Aorta (tissue), 5 donors: ENCODE data around the gene NDUFV3. TPM values are rescaled to one million over a fixed set of nuclear protein-coding genes. Genes with fewer than 3 reads are reported as not detected.
"Not testable (repeated sequence)": the region's sequence is repeated elsewhere in the genome, so short reads cannot be mapped to it uniquely, and the experiment has no call there.

Experiments
- ATAC-seq: fragments of 200-7000 bp; cut with Tn5 transposase; one replicate; pipeline ENCODE4 v1.9.1; 2022; ENCODE audit warnings: moderate library complexity; ENCODE audit not compliant: low FRiP score
- DNase-seq, 2 donors: peaks; one replicate each; pipeline ENCODE4 v3.0.0-alpha.2; 2020
- H3K27ac ChIP-seq, 2 donors: one replicate each; pipeline ENCODE4 v1.5.1; 2013; ENCODE audit warnings: low read length in 2 of 2, mild to moderate bottlenecking in 2 of 2, moderate library complexity in 2 of 2, control low read depth in 1 of 2, inconsistent platforms in 1 of 2, low read depth in 1 of 2
- H3K27me3 ChIP-seq, 2 donors: one replicate each; pipeline ENCODE4 v1.6.1; 2013; ENCODE audit warnings: control low read depth in 1 of 2, low read length in 1 of 2, mild to moderate bottlenecking in 1 of 2, moderate library complexity in 1 of 2; ENCODE audit not compliant: insufficient read depth in 2 of 2, control insufficient read depth in 1 of 2
- H3K36me3 ChIP-seq, 2 donors: one replicate each; pipeline ENCODE4 v1.6.1; 2013; ENCODE audit warnings: control low read depth in 1 of 2, low read length in 1 of 2, mild to moderate bottlenecking in 1 of 2; ENCODE audit not compliant: insufficient read depth in 2 of 2, control insufficient read depth in 1 of 2
- H3K4me1 ChIP-seq, 2 donors: one replicate each; pipeline ENCODE4 v1.6.1; 2013; ENCODE audit warnings: low read length in 2 of 2, control low read depth in 1 of 2, mild to moderate bottlenecking in 1 of 2, moderate library complexity in 1 of 2; ENCODE audit not compliant: insufficient read depth in 2 of 2, control insufficient read depth in 1 of 2
- H3K4me3 ChIP-seq, 2 donors: one replicate each; pipeline ENCODE4 v1.5.1; 2013; ENCODE audit warnings: low read length in 2 of 2, control low read depth in 1 of 2, mild to moderate bottlenecking in 1 of 2
- H3K9me3 ChIP-seq: one replicate; pipeline ENCODE4 v1.6.1; 2013; ENCODE audit warnings: mild to moderate bottlenecking, low read length; ENCODE audit not compliant: control insufficient read depth
- whole genome bisulfite sequencing, 2 donors: extraction: QIAGEN DNeasy Blood & Tissue Kit; methylation state at CpG; one replicate each; pipeline ENCODE4 v1.1.7; 2013; 5-methylcytosine and 5-hydroxymethylcytosine counted together
- intact Hi-C, 2 donors: fragments of 100-400 bp; cut with DNase I; formaldehyde crosslinking; loops; one replicate each; pipeline versions ENCODE4 v1.14.2 to v1.15.0; 2022
- polyA plus RNA-seq, 2 donors: library from polyadenylated mRNA; stranded (reverse); fragments of 200-250 nt; gene quantifications; one replicate each; pipeline ENCODE4 v1.2.3, GENCODE V29; 2013
- total RNA-seq, 2 donors: library from RNA; stranded (reverse); fragmentation: NEBNext Ultra II Directional; extraction: Animal tissue kit (Norgen Biotek cat#: 25700); gene quantifications; one replicate each; pipeline ENCODE4 v1.2.1, GENCODE V29; 2021
- donor health status: healthy with polysubstance abuse.
- donor health status: Bipolar disorder and iron deficiency.
- donor health status: DM: no; HTN: no; CAD: no.
- donor health status: DM: no; HTN: no; CAD: no.
- donor health status: DM: yes; HTN: yes; CAD: no.

NDUFV3 gene
- total and polyA plus RNA-seq, 4 donors = 16.3 to 34.4 (median 26.9) TPM

DNA sequence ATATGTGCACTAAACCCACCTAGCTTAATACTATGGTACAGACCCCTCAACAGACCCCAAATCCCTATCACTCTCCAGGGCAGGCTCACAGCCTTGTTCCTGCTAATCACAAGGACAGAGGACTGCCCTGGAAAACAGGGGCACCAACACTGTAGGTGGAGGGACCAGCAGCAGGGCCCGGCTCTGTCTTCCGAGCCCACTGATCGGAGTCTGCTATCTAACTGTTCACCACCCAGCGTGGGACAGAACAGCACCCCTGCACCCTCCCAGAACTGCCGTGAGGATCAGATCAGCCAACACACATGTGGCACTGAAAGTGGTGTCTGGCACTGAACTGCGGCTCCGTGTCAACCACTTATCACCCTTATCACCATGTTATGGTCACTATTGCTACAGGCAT lies 20.0 kb upstream of the NDUFV3 start:
- H3K36me3 ChIP-seq = peaks cover 0 to 4% of the 10 kb centered on the region in 2 donors
- intact Hi-C loops = no loop called here
- no peaks in the 10 kb centered on the region for H3K27me3 ChIP-seq
- ATAC-seq (no peak), DNase-seq (no peak)
- 93% methylated on average over 7 of the region's 7 CpGs for WGBS, 2 donors
- H3K27ac ChIP-seq = no peak overlapping the region
- H3K4me1 ChIP-seq = peaks cover 0 to under 1% of the 10 kb centered on the region in 2 donors
- H3K4me3 ChIP-seq = no peak overlapping the region
- H3K9me3 ChIP-seq = no peaks in the 10 kb centered on the region

DNA sequence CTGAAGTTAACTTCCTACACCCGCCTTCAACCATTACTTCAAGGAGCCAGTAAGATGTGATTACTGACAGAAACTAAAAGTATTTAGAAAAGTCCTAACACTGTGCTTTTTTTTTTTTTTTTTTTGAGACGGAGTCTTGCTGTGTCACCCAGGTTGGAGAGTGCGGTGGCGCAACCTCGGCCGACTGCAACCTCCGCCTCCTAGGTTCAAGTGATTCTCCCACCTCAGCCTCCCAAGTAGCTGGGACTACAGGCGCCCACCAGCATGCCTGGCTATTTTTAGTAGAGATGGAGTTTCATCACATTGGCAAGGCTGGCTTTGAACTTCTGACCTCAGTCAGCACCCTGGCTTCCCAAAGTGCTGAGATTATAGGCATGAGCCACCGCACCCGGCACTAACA lies 17.3 kb upstream of the NDUFV3 start:
- H3K36me3 ChIP-seq, H3K9me3 ChIP-seq, H3K27me3 ChIP-seq, H3K4me3 ChIP-seq, H3K27ac ChIP-seq, intact Hi-C loops, H3K4me1 ChIP-seq, ATAC-seq, DNase-seq: not testable (repeated sequence)
- WGBS, 2 donors = 87 to 92% methylated on average over 10 of the region's 10 CpGs

DNA sequence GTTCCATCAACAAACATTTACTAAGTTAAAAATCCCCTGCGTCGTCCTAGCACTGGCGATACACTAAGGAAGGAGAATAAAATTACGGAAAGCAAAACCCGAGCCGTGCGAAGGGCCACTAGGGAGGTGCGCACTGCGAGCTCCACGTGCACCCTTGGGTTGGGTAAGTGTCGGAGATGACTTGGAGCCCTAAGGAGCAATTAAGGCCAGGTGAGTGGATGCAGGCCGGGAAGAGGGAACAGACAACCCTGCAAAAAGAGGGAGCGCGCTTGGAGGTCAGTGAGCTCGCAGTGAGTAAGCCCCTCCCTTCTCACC lies 14.5 kb upstream of the NDUFV3 start:
- peak overlapping the region in 1 of 2 donors; percentile 74 for H3K27ac ChIP-seq

DNA sequence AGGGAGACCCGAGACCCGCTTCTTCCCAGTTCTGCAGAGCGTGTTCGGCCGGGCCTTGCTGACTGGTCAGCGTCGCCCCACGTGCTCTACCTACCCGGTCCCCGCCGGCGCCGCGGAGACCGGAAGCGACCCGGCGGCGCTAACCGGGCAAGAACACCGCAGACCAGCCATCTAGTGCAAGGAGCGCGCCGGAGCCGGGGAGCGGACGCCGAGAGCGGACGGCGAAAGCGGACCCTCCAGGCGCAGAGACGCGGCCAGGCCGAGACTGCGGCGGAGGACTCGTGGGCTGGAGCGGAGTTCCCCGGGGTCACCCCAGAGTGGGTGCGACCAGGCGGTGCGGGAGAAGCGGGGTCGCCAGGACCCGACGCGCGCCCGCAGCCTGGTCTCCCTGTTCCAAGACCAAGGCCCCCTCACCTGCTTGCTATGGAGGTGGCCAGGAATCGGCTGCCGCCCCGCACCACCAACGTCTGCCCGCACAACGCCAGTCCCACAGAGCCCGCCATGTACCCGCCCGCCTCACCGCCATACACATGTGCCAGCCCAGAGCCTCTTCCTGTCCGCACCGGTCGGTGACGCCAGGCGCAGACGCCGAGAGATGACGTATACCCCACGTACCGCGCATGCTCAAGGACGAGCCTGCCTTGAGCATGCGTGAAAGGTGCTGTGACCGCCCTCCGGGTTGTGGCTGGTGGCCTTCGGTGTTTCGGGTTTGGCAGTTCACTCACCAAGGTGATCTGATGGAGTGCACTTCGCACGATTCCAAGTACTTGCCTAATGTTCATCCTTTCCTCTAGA lies 13.9 kb upstream of the NDUFV3 start, which contains the start of gene WDR4:
WDR4 (minus strand) TSS at position 547 of the 795 bp plus-strand sequence; CDS start at position 503, 44 bp downstream.
- Histone ChIP-seq H3K27ac (peak within 1 kb of the TSS in 1 of 2 donors; percentile 74), H3K4me1 (peaks cover 0 to 3% of the 10 kb centered on the region in 2 donors), H3K9me3 (no peaks in the 10 kb centered on the region), H3K27me3 (no peaks in the 10 kb centered on the region), H3K36me3 (no peaks in the 10 kb centered on the region), H3K4me3 (peak within 1 kb of the TSS; percentile 73 to 74)
- DNase-seq (peak; percentile 98 to 99), ATAC-seq (peak; percentile 100)
- intact Hi-C loops = loop anchor here in 1 of 2 donors (2.0 kb wide), 1 partner anchor 14 kb away; the partner anchor contains the start of gene NDUFV3
- 0 to 1% methylated on average over 76 to 80 of the region's 80 CpGs for WGBS, 2 donors

More for the DNA sequence above, 14.5 kb upstream of the NDUFV3 start:
- WGBS, 2 donors = 0% methylated on average over 15 of the region's 15 CpGs
- intact Hi-C loops = loop anchor here in 1 of 2 donors (2.0 kb wide), 1 partner anchor 14 kb away; the partner anchor contains the start of gene NDUFV3
- no peaks in the 10 kb centered on the region for H3K36me3 ChIP-seq
- DNase-seq = no peak
- ATAC-seq = no peak
- no peaks in the 10 kb centered on the region for H3K27me3 ChIP-seq
- peaks cover 0 to 3% of the 10 kb centered on the region in 2 donors for H3K4me1 ChIP-seq
- no peaks in the 10 kb centered on the region for H3K9me3 ChIP-seq
- peak overlapping the region; percentile 50 to 73 for H3K4me3 ChIP-seq

DNA sequence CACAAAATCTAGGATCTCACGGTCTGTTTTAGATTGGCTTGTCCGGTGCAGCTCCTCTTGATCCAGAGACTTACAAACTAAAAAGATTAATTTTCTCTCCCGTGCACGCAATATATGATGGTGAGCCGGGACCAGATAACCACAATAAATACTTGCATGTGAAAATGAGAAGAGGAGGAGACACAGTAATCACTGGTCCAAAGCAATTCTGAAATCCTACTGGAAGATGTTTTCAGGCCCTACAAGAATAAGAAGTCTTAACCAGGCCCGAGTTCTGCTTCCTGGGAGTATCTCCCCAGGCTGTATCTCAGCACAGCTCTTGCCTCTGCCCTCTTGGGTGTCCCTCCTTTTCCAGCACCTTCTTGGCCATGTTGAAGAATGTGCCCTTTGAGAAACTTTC lies 12.8 kb upstream of the NDUFV3 start:
- WGBS, 2 donors = 93 to 95% methylated on average over 6 of the region's 6 CpGs
- intact Hi-C loops = no loop called here
- Histone ChIP-seq H3K27me3 (no peaks in the 10 kb centered on the region), H3K4me1 (peaks cover 0 to 3% of the 10 kb centered on the region in 2 donors), H3K4me3 (no peak overlapping the region), H3K9me3 (no peaks in the 10 kb centered on the region), H3K36me3 (no peaks in the 10 kb centered on the region), H3K27ac (no peak overlapping the region)
- no peak for ATAC-seq
- no peak for DNase-seq

DNA sequence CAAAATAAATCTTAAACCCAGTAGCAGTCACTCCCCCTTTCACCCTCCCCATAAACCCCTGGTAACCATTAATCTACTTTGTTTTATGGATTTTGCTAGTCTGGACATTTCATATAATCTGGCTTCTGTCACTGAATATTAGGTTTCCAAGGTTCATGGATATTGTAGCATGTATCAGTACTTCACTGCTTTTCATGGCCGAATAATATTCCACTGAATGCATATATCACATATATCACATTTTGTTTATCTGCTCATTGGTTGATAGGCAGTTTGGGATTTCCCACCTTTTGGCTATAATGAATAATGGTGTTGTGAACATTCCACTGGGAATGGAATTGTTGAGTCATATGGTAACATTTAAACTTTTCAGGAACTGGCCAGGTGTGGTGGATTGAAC lies 9.2 kb upstream of the NDUFV3 start:
- Histone ChIP-seq H3K27me3 (no peaks in the 10 kb centered on the region), H3K36me3 (no peaks in the 10 kb centered on the region), H3K9me3 (no peaks in the 10 kb centered on the region), H3K4me1 (no peaks in the 10 kb centered on the region), H3K27ac (no peak overlapping the region), H3K4me3 (no peak overlapping the region)
- DNase-seq (no peak), ATAC-seq (no peak)
- 41 to 95% methylated on average over 1 of the region's 1 CpG for WGBS, 2 donors
- intact Hi-C loops = no loop called here

DNA sequence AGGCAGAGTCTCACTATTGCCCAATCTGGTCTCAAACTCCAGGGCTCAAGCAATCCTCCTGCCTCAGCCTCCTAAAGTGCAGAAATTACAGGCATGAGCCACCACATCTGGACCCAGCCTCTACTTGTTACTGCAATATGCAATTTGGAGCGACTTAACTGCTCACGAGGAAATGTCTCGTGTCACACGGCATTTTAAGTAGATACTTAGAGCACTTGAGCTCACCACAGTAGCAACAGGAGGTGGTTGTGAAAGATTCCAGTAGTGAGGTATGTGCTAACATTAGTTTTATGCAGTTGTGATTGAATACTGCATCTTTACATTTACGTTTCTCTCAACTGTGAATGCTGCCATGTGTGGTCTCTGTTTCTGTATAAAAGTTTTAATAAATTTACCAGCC lies 5.8 kb upstream of the NDUFV3 start:
- intact Hi-C loops = no loop called here
- Histone ChIP-seq H3K27ac (no peak overlapping the region), H3K36me3 (no peaks in the 10 kb centered on the region), H3K4me1 (no peaks in the 10 kb centered on the region), H3K27me3 (no peaks in the 10 kb centered on the region), H3K4me3 (no peak overlapping the region), H3K9me3 (no peaks in the 10 kb centered on the region)
- ATAC-seq (no peak), DNase-seq (no peak)
- 91 to 94% methylated on average over 5 of the region's 5 CpGs for WGBS, 2 donors

DNA sequence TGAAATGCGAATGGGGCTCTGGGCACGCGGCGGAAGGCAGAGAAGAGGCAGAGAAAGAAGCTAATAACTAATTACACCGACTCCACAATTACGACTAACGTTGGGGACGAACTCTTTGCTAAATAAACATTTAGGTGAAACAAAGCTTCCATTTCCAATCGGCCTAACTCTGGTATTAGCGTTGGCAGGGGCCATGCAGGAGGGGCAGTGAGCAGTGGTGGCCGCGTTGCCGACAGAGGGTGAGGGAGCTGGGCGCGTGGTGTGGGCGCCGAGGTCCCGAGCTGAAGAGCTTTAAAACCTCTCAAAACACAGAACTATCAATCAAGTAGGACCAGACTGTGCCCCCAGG lies 553 bp upstream of the NDUFV3 start:
- ATAC-seq (no peak), DNase-seq (no peak)
- H3K4me3 ChIP-seq = peak overlapping the region in 1 of 2 donors; percentile 62
- no peaks in the 10 kb centered on the region for H3K36me3 ChIP-seq
- intact Hi-C loops = loop anchor here in 1 of 2 donors (2.0 kb wide), 1 partner anchor 14 kb away; the partner anchor contains the start of gene WDR4
- WGBS, 2 donors = 12 to 13% methylated on average over 18 of the region's 18 CpGs
- no peaks in the 10 kb centered on the region for H3K9me3 ChIP-seq
- no peaks in the 10 kb centered on the region for H3K27me3 ChIP-seq
- peak overlapping the region; percentile 45 to 56 for H3K27ac ChIP-seq
- H3K4me1 ChIP-seq = no peaks in the 10 kb centered on the region

DNA sequence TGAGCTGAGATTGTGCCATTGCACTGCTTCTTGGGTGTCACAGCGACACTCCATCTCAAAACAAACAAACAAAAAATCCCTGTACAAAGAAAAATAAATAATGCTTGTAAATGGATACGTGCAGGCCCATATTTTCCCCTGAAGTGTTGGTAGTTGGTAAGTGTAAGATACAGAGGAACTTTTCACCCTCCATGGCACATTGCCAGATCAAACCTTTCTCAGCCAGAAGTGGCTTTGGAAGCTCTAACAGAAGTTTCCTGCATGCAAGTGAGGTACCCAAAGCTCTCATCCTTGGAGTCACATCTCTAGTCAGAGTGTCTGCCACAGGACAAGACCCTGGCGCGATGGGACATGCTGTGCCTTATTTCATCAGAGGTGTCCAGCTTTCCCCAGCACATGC lies 7.3 kb downstream of the NDUFV3 start:
- no peaks in the 10 kb centered on the region for H3K9me3 ChIP-seq
- intact Hi-C loops = no loop called here
- DNase-seq (no peak), ATAC-seq (no peak)
- H3K4me1 ChIP-seq = no peaks in the 10 kb centered on the region
- no peaks in the 10 kb centered on the region for H3K27me3 ChIP-seq
- no peak overlapping the region for H3K4me3 ChIP-seq
- no peak overlapping the region for H3K27ac ChIP-seq
- 77 to 82% methylated on average over 4 of the region's 4 CpGs for WGBS, 2 donors
- peaks cover 3% of the 10 kb centered on the region in 2 donors for H3K36me3 ChIP-seq
